HEK293 (cell line): Measurements from ENCODE around the gene DEK.

Experiments
- CTCF ChIA-PET: fragments of 350-600 bp; formaldehyde crosslinking; extraction: SDS; loops from one replicate; lab custom pipeline; 2021; ENCODE audit warnings: antibody characterized with exemption; lab: Yijun Ruan, JAX
- POLR2A ChIA-PET: fragments of 300-600 bp; formaldehyde crosslinking; extraction: SDS; loops from one replicate; lab custom pipeline; 2020; ENCODE audit warnings: antibody characterized with exemption, inconsistent platforms; lab: Yijun Ruan, JAX
- H3K27ac ChIP-seq: fragments of 200-500 bp; sonication (Bioruptor generic); 2 replicates; pipeline ENCODE4 v1.5.1; 2014; ENCODE audit warnings: low read depth, low read length, control low read depth, inconsistent platforms; ENCODE audit errors: extremely low read depth
- H3K36me3 ChIP-seq, 2 experiments: fragments of 200-500 bp in 1 of 2; sonication (Bioruptor generic) in 1 of 2; 1 replicate in 1 of 2; 2 replicates in 1 of 2; pipeline ENCODE4 v1.5.1; 2014 to 2017; ENCODE audit warnings: inconsistent platforms in 2 of 2, low read length in 2 of 2; ENCODE audit not compliant: control insufficient read depth in 2 of 2, insufficient read depth in 1 of 2
- H3K4me1 ChIP-seq: fragments of 200-500 bp; sonication (Bioruptor generic); 2 replicates; pipeline ENCODE4 v1.5.1; 2014; ENCODE audit warnings: mild to moderate bottlenecking, low read length, inconsistent platforms; ENCODE audit not compliant: control insufficient read depth, insufficient read depth
- H3K4me3 ChIP-seq: 2 replicates; pipeline ENCODE4 v1.5.1; 2011; ENCODE audit warnings: low read depth, mild to moderate bottlenecking, control low read depth, low read length, moderate library complexity
- H3K9me3 ChIP-seq: fragments of 200-500 bp; sonication (Bioruptor generic); 2 replicates; pipeline ENCODE4 v1.5.1; 2014; ENCODE audit warnings: low read depth, low read length, inconsistent platforms; ENCODE audit not compliant: control insufficient read depth, insufficient read depth
- GLIS2 ChIP-seq: fragments of 450-650 bp; formaldehyde crosslinking; IDR thresholded peaks from 2 replicates; pipeline ENCODE4 v1.5.1; 2016; ENCODE audit warnings: missing biosample characterization, missing genetic modification characterization
- IKZF3 ChIP-seq: fragments of 450-650 bp; IDR thresholded peaks from 2 replicates; pipeline ENCODE4 v1.5.0; 2018; ENCODE audit warnings: missing biosample characterization, mild to moderate bottlenecking, missing genetic modification characterization, moderate library complexity
- MEIS1 ChIP-seq: sonication (generic); formaldehyde crosslinking; IDR thresholded peaks from 2 replicates; pipeline ENCODE4 v1.8.1; 2022; ENCODE audit warnings: missing genetic modification reagents, mild to moderate bottlenecking, borderline replicate concordance
- MZF1 ChIP-seq: fragments of 450-650 bp; formaldehyde crosslinking; IDR thresholded peaks from 2 replicates; pipeline ENCODE4 v1.5.1; 2017; ENCODE audit warnings: missing biosample characterization, missing genetic modification characterization, borderline replicate concordance
- SP2 ChIP-seq: fragments of 450-650 bp; formaldehyde crosslinking; IDR thresholded peaks from 2 replicates; pipeline ENCODE4 v1.5.1; 2016; ENCODE audit warnings: missing biosample characterization, missing genetic modification characterization
- TRIM28 ChIP-seq: IDR thresholded peaks from 2 replicates; pipeline ENCODE4 v1.6.1; 2011; ENCODE audit warnings: low read length, control low read depth, borderline replicate concordance
- ZBTB11 ChIP-seq: fragments of 450-650 bp; formaldehyde crosslinking; conservative IDR thresholded peaks from 2 replicates; pipeline ENCODE4 v1.5.1; 2016; ENCODE audit warnings: low read depth, missing biosample characterization, missing genetic modification characterization
- ZEB2 ChIP-seq: fragments of 450-650 bp; formaldehyde crosslinking; IDR thresholded peaks from 2 replicates; pipeline ENCODE4 v1.5.1; 2016; ENCODE audit warnings: missing biosample characterization, missing genetic modification characterization
- ZIC2 ChIP-seq: fragments of 450-650 bp; formaldehyde crosslinking; IDR thresholded peaks from 2 replicates; pipeline ENCODE4 v1.5.1; 2016; ENCODE audit warnings: missing biosample characterization, missing genetic modification characterization
- ZNF132 ChIP-seq: fragments of 450-650 bp; formaldehyde crosslinking; IDR thresholded peaks from 2 replicates; pipeline ENCODE4 v1.5.1; 2017; ENCODE audit warnings: missing biosample characterization, missing genetic modification characterization, borderline replicate concordance
- ZNF175 ChIP-seq: fragments of 450-650 bp; formaldehyde crosslinking; IDR thresholded peaks from 2 replicates; pipeline ENCODE4 v1.5.1; 2016; ENCODE audit warnings: missing biosample characterization, missing genetic modification characterization
- ZNF211 ChIP-seq: fragments of 450-650 bp; formaldehyde crosslinking; IDR thresholded peaks from 2 replicates; pipeline ENCODE4 v1.5.1; 2016; ENCODE audit warnings: low read depth, missing biosample characterization, missing genetic modification characterization
- ZNF221 ChIP-seq: fragments of 450-650 bp; formaldehyde crosslinking; IDR thresholded peaks from 2 replicates; pipeline ENCODE4 v1.5.1; 2017; ENCODE audit warnings: missing biosample characterization, missing genetic modification characterization, borderline replicate concordance
- ZNF274 ChIP-seq, 2 experiments: fragments of 200-500 bp in 1 of 2; fragments of 450-650 bp in 1 of 2; sonication (Bioruptor generic) in 1 of 2; formaldehyde crosslinking in 1 of 2; IDR thresholded peaks; 2 replicates each; pipeline versions ENCODE4 v1.5.1 to v1.6.1; 2014 to 2016; ENCODE audit warnings: borderline replicate concordance in 1 of 2, inconsistent platforms in 1 of 2, low read length in 1 of 2, missing biosample characterization in 1 of 2, missing genetic modification characterization in 1 of 2
- ZNF324 ChIP-seq: fragments of 450-650 bp; formaldehyde crosslinking; IDR thresholded peaks from 2 replicates; pipeline ENCODE4 v1.5.1; 2016; ENCODE audit warnings: missing biosample characterization, missing genetic modification characterization
- ZNF629 ChIP-seq: fragments of 450-650 bp; formaldehyde crosslinking; IDR thresholded peaks from 2 replicates; pipeline ENCODE4 v1.5.1; 2017; ENCODE audit warnings: missing biosample characterization, missing genetic modification characterization
- ZNF747 ChIP-seq: fragments of 450-650 bp; formaldehyde crosslinking; IDR thresholded peaks from 2 replicates; pipeline ENCODE4 v1.5.1; 2016; ENCODE audit warnings: missing biosample characterization, missing genetic modification characterization
- TF ChIP-seq, protein P1 (sequence below): fragments of 450-650 bp; formaldehyde crosslinking; IDR thresholded peaks from 2 replicates; pipeline ENCODE4 v1.5.1; 2017; ENCODE audit warnings: missing biosample characterization, missing genetic modification characterization
- TF ChIP-seq, protein P2 (sequence below): fragments of 450-650 bp; formaldehyde crosslinking; IDR thresholded peaks from 2 replicates; pipeline ENCODE4 v1.5.1; 2016; ENCODE audit warnings: missing biosample characterization, missing genetic modification characterization
- TF ChIP-seq, protein P3 (sequence below): fragments of 450-650 bp; formaldehyde crosslinking; IDR thresholded peaks from 2 replicates; pipeline ENCODE4 v1.5.1; 2016; ENCODE audit warnings: missing biosample characterization, missing genetic modification characterization

DEK gene

GRCh38 chr6:18246205-18246604, 18.1 kb downstream of the DEK start:
- Histone ChIP-seq H3K36me3 (peaks cover 78 to 96% of the 10 kb centered on the region in 2 experiments), H3K4me3 (no peak overlapping the region), H3K9me3 (no peaks in the 10 kb centered on the region), H3K4me1 (no peaks in the 10 kb centered on the region), H3K27ac (no peak overlapping the region)
- CTCF ChIA-PET: interaction anchor here (0.5 to 0.7 kb wide), 3 partner anchors 34 to 530 kb away, joined by 3 to 8 read pairs (median 6); no protein-coding TSS in a partner anchor
- TF ChIP-seq, protein P1, sequence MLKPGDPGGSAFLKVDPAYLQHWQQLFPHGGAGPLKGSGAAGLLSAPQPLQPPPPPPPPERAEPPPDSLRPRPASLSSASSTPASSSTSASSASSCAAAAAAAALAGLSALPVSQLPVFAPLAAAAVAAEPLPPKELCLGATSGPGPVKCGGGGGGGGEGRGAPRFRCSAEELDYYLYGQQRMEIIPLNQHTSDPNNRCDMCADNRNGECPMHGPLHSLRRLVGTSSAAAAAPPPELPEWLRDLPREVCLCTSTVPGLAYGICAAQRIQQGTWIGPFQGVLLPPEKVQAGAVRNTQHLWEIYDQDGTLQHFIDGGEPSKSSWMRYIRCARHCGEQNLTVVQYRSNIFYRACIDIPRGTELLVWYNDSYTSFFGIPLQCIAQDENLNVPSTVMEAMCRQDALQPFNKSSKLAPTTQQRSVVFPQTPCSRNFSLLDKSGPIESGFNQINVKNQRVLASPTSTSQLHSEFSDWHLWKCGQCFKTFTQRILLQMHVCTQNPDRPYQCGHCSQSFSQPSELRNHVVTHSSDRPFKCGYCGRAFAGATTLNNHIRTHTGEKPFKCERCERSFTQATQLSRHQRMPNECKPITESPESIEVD (tag by site-specific recombination): 0 out of 2 replicates have a peak, but pooled peaks have one; percentile 27
- TF ChIP-seq ZNF221: no peak
- TF ChIP-seq, all 188 proteins: peak for 1
- POLR2A ChIA-PET: interaction anchor here (1.1 kb wide), 1 partner anchor 18 kb away, joined by 4 read pairs; the partner anchor contains the start of gene DEK

DNA sequence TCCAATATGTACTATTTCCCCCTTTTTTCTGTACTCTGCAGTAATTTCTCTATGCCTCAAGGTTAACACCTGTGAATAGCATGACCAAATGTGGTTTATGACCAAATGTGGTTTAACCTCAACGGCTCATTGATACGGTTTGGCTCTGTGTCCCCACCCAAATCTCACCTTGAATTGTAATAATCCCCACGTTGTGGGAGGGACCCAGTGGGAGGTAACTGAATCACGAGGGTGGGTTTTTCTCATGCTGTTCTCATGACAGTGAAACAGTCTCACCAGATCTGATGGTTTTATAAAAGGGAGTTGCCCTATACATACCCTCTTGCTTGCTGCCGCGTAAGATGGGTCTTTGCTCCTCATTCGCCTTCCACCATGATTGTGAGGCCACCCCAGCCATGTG, 18.7 kb downstream of the DEK start:
- Histone ChIP-seq H3K27ac (no peak overlapping the region), H3K9me3 (no peaks in the 10 kb centered on the region), H3K4me1 (no peaks in the 10 kb centered on the region), H3K36me3 (peaks cover 73 to 98% of the 10 kb centered on the region in 2 experiments), H3K4me3 (no peak overlapping the region)
- ChIA-PET POLR2A (interaction anchor here (1.1 kb wide), 1 partner anchor 19 kb away, joined by 4 read pairs; the partner anchor contains the start of gene DEK), CTCF (no interaction called here)
- TF ChIP-seq ZNF274 (IDR thresholded peaks at IDR 0.05; ENCODE audit: low read length) (no peak), ZNF274 (tag by site-specific recombination; IDR thresholded peaks at IDR 0.05; ENCODE audit: borderline replicate concordance) (no peak), MZF1 (peak; percentile 32; the same call in 1 of the 2 replicates)

GRCh38 chr6:18245079-18245478, 19.3 kb downstream of the DEK start:
- H3K4me1 ChIP-seq: no peaks in the 10 kb centered on the region
- H3K9me3 ChIP-seq: no peaks in the 10 kb centered on the region
- peaks cover 68 to 95% of the 10 kb centered on the region in 2 experiments for H3K36me3 ChIP-seq
- H3K27ac ChIP-seq: no peak overlapping the region
- TF ChIP-seq TRIM28 (no peak), ZNF629 (tag by site-specific recombination) (no peak), SP2 (tag by site-specific recombination) (no peak), IKZF3 (tag by site-specific recombination) (no peak), MEIS1 (CRISPR knock-in tag) (no peak)
- ChIA-PET CTCF (no interaction called here), POLR2A (no interaction called here)
- no peak overlapping the region for H3K4me3 ChIP-seq

DNA sequence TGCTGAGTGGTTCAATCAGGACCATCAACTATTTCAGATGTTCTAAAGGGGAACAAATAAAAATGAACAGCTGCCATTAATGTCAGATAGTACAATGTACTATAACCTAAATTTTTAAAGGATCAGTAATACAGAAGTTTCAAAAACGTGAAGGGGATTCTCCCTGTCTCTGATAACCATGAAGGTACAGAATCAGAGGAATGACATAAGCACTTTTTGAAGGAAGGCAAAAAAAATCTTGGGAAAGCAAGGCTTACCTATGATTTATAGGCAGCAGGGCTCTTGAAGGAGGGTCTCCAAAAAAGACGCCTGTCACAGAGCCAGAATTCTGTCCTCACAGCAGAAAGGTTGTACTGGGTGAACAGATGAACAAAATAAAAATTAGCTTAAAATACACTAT, 20.1 kb downstream of the DEK start:
- H3K9me3 ChIP-seq: no peaks in the 10 kb centered on the region
- no peak overlapping the region for H3K27ac ChIP-seq
- H3K4me3 ChIP-seq: no peak overlapping the region
- no peaks in the 10 kb centered on the region for H3K4me1 ChIP-seq
- CTCF ChIA-PET: interaction anchor here (0.6 kb wide), 1 partner anchor 15 kb away, joined by 3 read pairs; no protein-coding TSS in a partner anchor
- TF ChIP-seq ZEB2 (no peak), ZNF132 (no peak), ZIC2 (tag by site-specific recombination) (no peak), GLIS2 (tag by site-specific recombination) (no peak), ZNF175 (no peak), ZBTB11 (no peak), ZNF324 (tag by site-specific recombination) (no peak), ZNF211 (tag by site-specific recombination) (no peak), ZNF747 (tag by site-specific recombination) (no peak)
- TF ChIP-seq, protein P2, sequence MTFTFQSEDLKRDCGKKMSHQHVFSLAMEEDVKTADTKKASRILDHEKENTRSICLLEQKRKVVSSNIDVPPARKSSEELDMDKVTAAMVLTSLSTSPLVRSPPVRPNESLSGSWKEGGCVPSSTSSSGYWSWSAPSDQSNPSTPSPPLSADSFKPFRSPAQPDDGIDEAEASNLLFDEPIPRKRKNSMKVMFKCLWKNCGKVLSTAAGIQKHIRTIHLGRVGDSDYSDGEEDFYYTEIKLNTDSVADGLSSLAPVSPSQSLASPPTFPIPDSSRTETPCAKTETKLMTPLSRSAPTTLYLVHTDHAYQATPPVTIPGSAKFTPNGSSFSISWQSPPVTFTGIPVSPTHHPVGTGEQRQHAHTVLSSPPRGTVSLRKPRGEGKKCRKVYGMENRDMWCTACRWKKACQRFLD (tag by site-specific recombination): no peak
- TF ChIP-seq, protein P3, sequence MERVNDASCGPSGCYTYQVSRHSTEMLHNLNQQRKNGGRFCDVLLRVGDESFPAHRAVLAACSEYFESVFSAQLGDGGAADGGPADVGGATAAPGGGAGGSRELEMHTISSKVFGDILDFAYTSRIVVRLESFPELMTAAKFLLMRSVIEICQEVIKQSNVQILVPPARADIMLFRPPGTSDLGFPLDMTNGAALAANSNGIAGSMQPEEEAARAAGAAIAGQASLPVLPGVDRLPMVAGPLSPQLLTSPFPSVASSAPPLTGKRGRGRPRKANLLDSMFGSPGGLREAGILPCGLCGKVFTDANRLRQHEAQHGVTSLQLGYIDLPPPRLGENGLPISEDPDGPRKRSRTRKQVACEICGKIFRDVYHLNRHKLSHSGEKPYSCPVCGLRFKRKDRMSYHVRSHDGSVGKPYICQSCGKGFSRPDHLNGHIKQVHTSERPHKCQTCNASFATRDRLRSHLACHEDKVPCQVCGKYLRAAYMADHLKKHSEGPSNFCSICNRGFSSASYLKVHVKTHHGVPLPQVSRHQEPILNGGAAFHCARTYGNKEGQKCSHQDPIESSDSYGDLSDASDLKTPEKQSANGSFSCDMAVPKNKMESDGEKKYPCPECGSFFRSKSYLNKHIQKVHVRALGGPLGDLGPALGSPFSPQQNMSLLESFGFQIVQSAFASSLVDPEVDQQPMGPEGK: no peak
- H3K36me3 ChIP-seq: peaks cover 62 to 92% of the 10 kb centered on the region in 2 experiments
- POLR2A ChIA-PET: no interaction called here
